ENCODE measurements around the gene MYOT.
"Not testable (repeated sequence)": the region's sequence is repeated elsewhere in the genome, so short reads cannot be mapped to it uniquely, and the experiment has no call there.

The MYOT gene

GRCh38 chr5:137853165-137853564, 14.5 kb upstream of the MYOT start:
- DNase-seq (ENCODE audit: extremely low read depth in 1 of 2, low read depth in 1 of 2): not testable (repeated sequence)

- no peak for DNase-seq (ENCODE audit: extremely low read depth in 1 of 2, low read depth in 1 of 2)
Measured at GRCh38 chr5:137856201-137856600, 11.5 kb upstream of the MYOT start.

GRCh38 chr5:137856916-137857862, 10.5 kb upstream of the MYOT start:
- no peak for DNase-seq (ENCODE audit: extremely low read depth in 1 of 2, low read depth in 1 of 2)

GRCh38 chr5:137858223-137858916, 9.3 kb upstream of the MYOT start:
- no peak for DNase-seq (ENCODE audit: extremely low read depth in 1 of 2, low read depth in 1 of 2)

- DNase-seq (ENCODE audit: extremely low read depth in 1 of 2, low read depth in 1 of 2): no peak
Measured at GRCh38 chr5:137858954-137859353, 8.7 kb upstream of the MYOT start.

GRCh38 chr5:137862251-137862650, 5.4 kb upstream of the MYOT start:
- DNase-seq (ENCODE audit: extremely low read depth in 1 of 2, low read depth in 1 of 2): no peak

GRCh38 chr5:137863653-137864052, 4.0 kb upstream of the MYOT start:
- not testable (repeated sequence) for DNase-seq (ENCODE audit: extremely low read depth in 1 of 2, low read depth in 1 of 2)

- no peak for DNase-seq (ENCODE audit: extremely low read depth in 1 of 2, low read depth in 1 of 2)
Measured at GRCh38 chr5:137866541-137867388, 895 bp upstream of the MYOT start.

- DNase-seq (ENCODE audit: extremely low read depth in 1 of 2, low read depth in 1 of 2): no peak
Measured at GRCh38 chr5:137870647-137871339, 3.1 kb downstream of the MYOT start.

- no peak for DNase-seq (ENCODE audit: extremely low read depth in 1 of 2, low read depth in 1 of 2)
Measured at GRCh38 chr5:137871571-137871970, 3.9 kb downstream of the MYOT start.

- DNase-seq (ENCODE audit: extremely low read depth in 1 of 2, low read depth in 1 of 2): no peak
Measured at GRCh38 chr5:137872466-137872865, 4.8 kb downstream of the MYOT start.

GRCh38 chr5:137876101-137876500, 8.4 kb downstream of the MYOT start:
- DNase-seq (ENCODE audit: extremely low read depth in 1 of 2, low read depth in 1 of 2): no peak

- no peak for DNase-seq (ENCODE audit: extremely low read depth in 1 of 2, low read depth in 1 of 2)
Measured at GRCh38 chr5:137880313-137880712, 12.7 kb downstream of the MYOT start.

GRCh38 chr5:137887831-137888230, 20.2 kb downstream of the MYOT start:
- no peak for DNase-seq (ENCODE audit: extremely low read depth in 1 of 2, low read depth in 1 of 2)

GRCh38 chr5:137888466-137888862, 20.8 kb downstream of the MYOT start:
- DNase-seq (ENCODE audit: extremely low read depth in 1 of 2, low read depth in 1 of 2): no peak

- DNase-seq (ENCODE audit: extremely low read depth in 1 of 2, low read depth in 1 of 2): peak; percentile 77 to 78
Measured at GRCh38 chr5:137888863-137889759, 21.5 kb downstream of the MYOT start, which contains the start of gene PKD2L2. Gene PKD2L2 (plus strand): TSS chr5:137889457. CDS start chr5:137889492, 35 bp downstream.

GRCh38 chr5:137890845-137891244, 23.2 kb downstream of the MYOT start:
- no peak for DNase-seq (ENCODE audit: extremely low read depth in 1 of 2, low read depth in 1 of 2)

- DNase-seq (ENCODE audit: extremely low read depth in 1 of 2, low read depth in 1 of 2): no peak
Measured at GRCh38 chr5:137891849-137892248, 24.2 kb downstream of the MYOT start.

- DNase-seq (ENCODE audit: extremely low read depth in 1 of 2, low read depth in 1 of 2): no peak
Measured at GRCh38 chr5:137894586-137894985, 26.9 kb downstream of the MYOT start.

Data from stimulated activated CD8-positive, alpha-beta memory T cell treated with anti-CD3 and anti-CD28 coated beads, Interleukin-7, amount 100 ng/mL, for 48 hours (primary cell).